ENCODE results near the gene WBP2. TPM values are rescaled to one million over a fixed set of nuclear protein-coding genes. Genes with fewer than 3 reads are reported as not detected.

Gene WBP2
- total and polyA plus RNA-seq, 9 of the 15 experiments (the other 6 are each of a cell fraction or from before 2014, with no cell fraction given) = 2.2 to 74.3 (median 20.0) TPM

DNA sequence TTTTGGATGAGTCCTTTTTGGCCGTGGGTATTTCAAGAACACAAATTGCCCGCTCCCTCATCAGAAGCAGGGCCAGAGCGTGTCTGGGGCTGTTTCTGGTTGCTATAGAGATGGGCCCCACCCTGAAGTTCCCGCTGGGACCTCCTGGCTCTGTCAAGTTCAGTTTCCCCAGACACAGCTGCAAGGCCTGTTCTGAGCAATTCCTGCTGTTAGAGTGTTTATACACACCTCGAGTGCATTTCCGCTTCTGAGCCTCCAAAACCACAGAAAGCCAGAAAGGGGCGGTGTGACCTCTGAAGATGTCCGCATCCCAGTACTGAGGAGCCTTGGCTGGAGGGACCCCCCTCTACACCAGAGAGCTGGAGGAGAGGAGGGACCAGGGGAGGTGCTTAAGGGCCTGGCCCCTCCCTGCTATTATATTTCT, 9.3 kb upstream of the WBP2 start:
- peak; percentile 49 for FAIRE-seq
- peaks cover 22 to 34% of the 10 kb centered on the region in 2 experiments for H3K4me1 ChIP-seq (replicated peaks in 1 of 2; ENCODE audit: control insufficient read depth in 2 of 2, insufficient read depth in 2 of 2, low read length in 2 of 2)

More for the DNA sequence above, 9.3 kb upstream of the WBP2 start:
- Histone ChIP-seq H4K20me1 (replicated peaks; ENCODE audit: control insufficient read depth, insufficient read depth, low read length) (no peaks in the 10 kb centered on the region), H3K79me2 (ENCODE audit: control insufficient read depth, insufficient read depth, low read length) (no peaks in the 10 kb centered on the region), H3K9me3 (replicated peaks; ENCODE audit: control insufficient read depth, insufficient read depth, low read depth, low read length) (no peaks in the 10 kb centered on the region), H2AFZ (ENCODE audit: low read depth, low read length) (peak overlapping the region; percentile 73), H3K4me2 (ENCODE audit: insufficient read depth, low read length) (peak overlapping the region; percentile 29), H3K9ac (ENCODE audit: insufficient read depth in 1 of 2, low read depth in 2 of 2, low read length in 2 of 2) (peak overlapping the region; percentile 13; a peak in 2 of 4 replicates), H3K4me3 (no peak overlapping the region), H3K27ac (ENCODE audit: extremely low read depth, low read depth, low read length) (peak overlapping the region; percentile 42; the same call in 1 of the 3 replicates), H3K36me3 (ENCODE audit: control insufficient read depth, insufficient read depth, low read length) (no peaks in the 10 kb centered on the region), H3K27me3 (ENCODE audit: control insufficient read depth in 2 of 2, insufficient read depth in 2 of 2, low read length in 2 of 2) (no peaks in the 10 kb centered on the region), H3K9me1 (ENCODE audit: control insufficient read depth, insufficient read depth, low read length) (no peaks in the 10 kb centered on the region)
- no TSS peak for BruUV-seq (replicated peaks)
- in situ Hi-C loops (cut with MboI) (no loop called here), intact Hi-C loops (cut with micrococcal nuclease) (no loop called here)
- 40% methylated on average over 8 of the region's 8 CpGs for WGBS (ENCODE audit: insufficient coverage, low coverage, missing lambda C conversion rate)
- peak; percentile 76 for ATAC-seq
- CTCF ChIA-PET (ENCODE audit: low intra/inter-chr PET ratio) = no interaction called here
- TF ChIP-seq TFAP4 (CRISPR knock-in tag; IDR thresholded peaks at IDR 0.05; ENCODE audit: borderline replicate concordance) = peak; percentile 40; the same call in 1 of the 2 replicates
- TF ChIP-seq, protein P1, sequence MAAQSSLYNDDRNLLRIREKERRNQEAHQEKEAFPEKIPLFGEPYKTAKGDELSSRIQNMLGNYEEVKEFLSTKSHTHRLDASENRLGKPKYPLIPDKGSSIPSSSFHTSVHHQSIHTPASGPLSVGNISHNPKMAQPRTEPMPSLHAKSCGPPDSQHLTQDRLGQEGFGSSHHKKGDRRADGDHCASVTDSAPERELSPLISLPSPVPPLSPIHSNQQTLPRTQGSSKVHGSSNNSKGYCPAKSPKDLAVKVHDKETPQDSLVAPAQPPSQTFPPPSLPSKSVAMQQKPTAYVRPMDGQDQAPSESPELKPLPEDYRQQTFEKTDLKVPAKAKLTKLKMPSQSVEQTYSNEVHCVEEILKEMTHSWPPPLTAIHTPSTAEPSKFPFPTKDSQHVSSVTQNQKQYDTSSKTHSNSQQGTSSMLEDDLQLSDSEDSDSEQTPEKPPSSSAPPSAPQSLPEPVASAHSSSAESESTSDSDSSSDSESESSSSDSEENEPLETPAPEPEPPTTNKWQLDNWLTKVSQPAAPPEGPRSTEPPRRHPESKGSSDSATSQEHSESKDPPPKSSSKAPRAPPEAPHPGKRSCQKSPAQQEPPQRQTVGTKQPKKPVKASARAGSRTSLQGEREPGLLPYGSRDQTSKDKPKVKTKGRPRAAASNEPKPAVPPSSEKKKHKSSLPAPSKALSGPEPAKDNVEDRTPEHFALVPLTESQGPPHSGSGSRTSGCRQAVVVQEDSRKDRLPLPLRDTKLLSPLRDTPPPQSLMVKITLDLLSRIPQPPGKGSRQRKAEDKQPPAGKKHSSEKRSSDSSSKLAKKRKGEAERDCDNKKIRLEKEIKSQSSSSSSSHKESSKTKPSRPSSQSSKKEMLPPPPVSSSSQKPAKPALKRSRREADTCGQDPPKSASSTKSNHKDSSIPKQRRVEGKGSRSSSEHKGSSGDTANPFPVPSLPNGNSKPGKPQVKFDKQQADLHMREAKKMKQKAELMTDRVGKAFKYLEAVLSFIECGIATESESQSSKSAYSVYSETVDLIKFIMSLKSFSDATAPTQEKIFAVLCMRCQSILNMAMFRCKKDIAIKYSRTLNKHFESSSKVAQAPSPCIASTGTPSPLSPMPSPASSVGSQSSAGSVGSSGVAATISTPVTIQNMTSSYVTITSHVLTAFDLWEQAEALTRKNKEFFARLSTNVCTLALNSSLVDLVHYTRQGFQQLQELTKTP (IDR thresholded peaks at IDR 0.05; ENCODE audit: low read depth in 1 of 2, partially characterized antibody in 2 of 2) = no peak
- TF ChIP-seq NRF1 (conservative IDR thresholded peaks at IDR 0.05 in 1 of 2, IDR thresholded peaks at IDR 0.05 in 1 of 2) = no peak
- peak; percentile 75; the same call in 1 of the 2 replicates for TF ChIP-seq RFX1 (IDR thresholded peaks at IDR 0.05)
- TF ChIP-seq ZNF766 (CRISPR knock-in tag; conservative IDR thresholded peaks at IDR 0.05) = peak; percentile 30; the same call in 1 of the 2 replicates
- TF ChIP-seq SPI1 (IDR thresholded peaks at IDR 0.05; ENCODE audit: borderline replicate concordance, low read depth, low read length) = peak; percentile 26; the same call in 1 of the 2 replicates
- TF ChIP-seq KHSRP (IDR thresholded peaks at IDR 0.05) = no peak
- TF ChIP-seq RBBP5 (IDR thresholded peaks at IDR 0.05; ENCODE audit: borderline replicate concordance, insufficient read depth, low read length, poor library complexity, severe bottlenecking) = peak; percentile 46
- peak in 1 of 2 experiments; percentile 27; a peak in 2 of 4 replicates for TF ChIP-seq RAD21 (CRISPR knock-in tag; conservative IDR thresholded peaks at IDR 0.05 in 1 of 2, IDR thresholded peaks at IDR 0.05 in 1 of 2)
- TF ChIP-seq CREB3 (tag; conservative IDR thresholded peaks at IDR 0.05; ENCODE audit: low read depth) = no peak
- POLR2A ChIA-PET = interaction anchor here (0.6 to 1.3 kb wide), 7 partner anchors 8 to 116 kb away, joined by 3 to 9 read pairs (median 3); partner anchors contain the start of gene WBP2
- peak in 3 of 4 experiments; percentile 38 to 58 (median 49) for DNase-seq (ENCODE audit: extremely low read depth in 1 of 4, low spot score in 3 of 4)

All from K562 (cell line).